PFSK-1 (cell line): Measurements from ENCODE around the gene GPATCH2.

Source experiments
- FOXP2 ChIP-seq: optimal IDR thresholded peaks from 2 replicates; pipeline ENCODE3; 2011; ENCODE audit warnings: borderline replicate concordance, control low read depth, inconsistent platforms; ENCODE audit not compliant: insufficient read depth; ENCODE audit errors: extremely low read length, extremely low read depth
- POLR2AphosphoS5 ChIP-seq: IDR thresholded peaks from 2 replicates; pipeline ENCODE4 v1.6.1; 2012; ENCODE audit warnings: low read depth, mild to moderate bottlenecking, control low read depth, low read length, moderate library complexity
- SIN3A ChIP-seq: IDR thresholded peaks from 2 replicates; pipeline ENCODE4 v1.6.1; 2012; ENCODE audit warnings: mild to moderate bottlenecking, low read length, moderate library complexity, borderline replicate concordance; ENCODE audit not compliant: insufficient read depth
- TAF1 ChIP-seq: IDR thresholded peaks from 2 replicates; pipeline ENCODE4 v1.6.1; 2012; ENCODE audit warnings: low read length, control low read depth, borderline replicate concordance; ENCODE audit not compliant: insufficient read depth
- TF ChIP-seq, protein P1 (sequence below), 2 experiments: IDR thresholded peaks; 2 replicates each; pipeline versions ENCODE4 v1.6.1 to v1.8.0; 2011 to 2012; ENCODE audit warnings: low read depth in 2 of 2, low read length in 2 of 2, control low read depth in 1 of 2, inconsistent platforms in 1 of 2, mild to moderate bottlenecking in 1 of 2, moderate library complexity in 1 of 2; ENCODE audit not compliant: insufficient read depth in 1 of 2

Gene GPATCH2

DNA sequence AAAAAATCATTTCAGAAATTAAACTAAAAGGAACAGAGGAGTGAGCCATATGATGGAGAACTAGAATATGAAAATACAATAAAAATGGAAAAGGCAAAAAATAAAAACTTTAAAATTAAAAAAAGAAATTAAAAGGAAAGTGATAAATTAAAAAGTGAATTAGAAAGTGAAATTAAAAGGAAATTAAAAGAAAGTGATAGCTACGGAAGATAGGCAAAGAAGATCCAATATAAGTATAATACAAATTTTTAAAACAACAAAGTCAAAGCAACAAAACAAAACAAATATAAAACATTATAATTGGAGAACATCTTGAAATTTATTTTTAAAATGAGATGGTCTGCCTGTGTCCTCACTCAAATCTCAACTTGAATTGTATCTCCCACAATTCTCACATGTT lies 165.8 kb downstream of the GPATCH2 start:
- TF ChIP-seq, protein P1, sequence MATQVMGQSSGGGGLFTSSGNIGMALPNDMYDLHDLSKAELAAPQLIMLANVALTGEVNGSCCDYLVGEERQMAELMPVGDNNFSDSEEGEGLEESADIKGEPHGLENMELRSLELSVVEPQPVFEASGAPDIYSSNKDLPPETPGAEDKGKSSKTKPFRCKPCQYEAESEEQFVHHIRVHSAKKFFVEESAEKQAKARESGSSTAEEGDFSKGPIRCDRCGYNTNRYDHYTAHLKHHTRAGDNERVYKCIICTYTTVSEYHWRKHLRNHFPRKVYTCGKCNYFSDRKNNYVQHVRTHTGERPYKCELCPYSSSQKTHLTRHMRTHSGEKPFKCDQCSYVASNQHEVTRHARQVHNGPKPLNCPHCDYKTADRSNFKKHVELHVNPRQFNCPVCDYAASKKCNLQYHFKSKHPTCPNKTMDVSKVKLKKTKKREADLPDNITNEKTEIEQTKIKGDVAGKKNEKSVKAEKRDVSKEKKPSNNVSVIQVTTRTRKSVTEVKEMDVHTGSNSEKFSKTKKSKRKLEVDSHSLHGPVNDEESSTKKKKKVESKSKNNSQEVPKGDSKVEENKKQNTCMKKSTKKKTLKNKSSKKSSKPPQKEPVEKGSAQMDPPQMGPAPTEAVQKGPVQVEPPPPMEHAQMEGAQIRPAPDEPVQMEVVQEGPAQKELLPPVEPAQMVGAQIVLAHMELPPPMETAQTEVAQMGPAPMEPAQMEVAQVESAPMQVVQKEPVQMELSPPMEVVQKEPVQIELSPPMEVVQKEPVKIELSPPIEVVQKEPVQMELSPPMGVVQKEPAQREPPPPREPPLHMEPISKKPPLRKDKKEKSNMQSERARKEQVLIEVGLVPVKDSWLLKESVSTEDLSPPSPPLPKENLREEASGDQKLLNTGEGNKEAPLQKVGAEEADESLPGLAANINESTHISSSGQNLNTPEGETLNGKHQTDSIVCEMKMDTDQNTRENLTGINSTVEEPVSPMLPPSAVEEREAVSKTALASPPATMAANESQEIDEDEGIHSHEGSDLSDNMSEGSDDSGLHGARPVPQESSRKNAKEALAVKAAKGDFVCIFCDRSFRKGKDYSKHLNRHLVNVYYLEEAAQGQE (IDR thresholded peaks at IDR 0.05; ENCODE audit: insufficient read depth in 1 of 2, low read depth in 2 of 2, low read length in 2 of 2): no peak
- no peak for TF ChIP-seq FOXP2
- TF ChIP-seq SIN3A: no peak
- no peak for TF ChIP-seq POLR2AphosphoS5
- no peak for TF ChIP-seq TAF1

DNA sequence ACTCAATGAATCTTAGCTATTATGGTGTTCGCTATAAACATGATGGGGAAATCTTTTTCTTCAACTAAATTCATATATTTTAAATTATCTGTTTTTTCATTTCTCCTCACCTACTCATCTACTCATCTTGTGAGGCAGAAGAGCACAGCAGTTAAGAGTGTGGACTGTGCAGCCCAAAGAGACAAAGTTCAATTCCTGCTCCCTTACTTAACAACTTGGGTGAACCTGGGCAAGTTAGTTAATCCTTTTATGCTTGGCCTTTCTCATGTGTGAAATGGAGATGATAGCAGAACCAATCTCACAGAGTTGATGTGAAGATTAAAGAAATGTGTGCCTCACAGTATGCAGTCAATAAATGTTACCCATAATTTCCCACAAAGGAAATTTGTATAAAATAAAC lies 168.2 kb downstream of the GPATCH2 start:
- TF ChIP-seq, protein P1 (IDR thresholded peaks at IDR 0.05; ENCODE audit: insufficient read depth in 1 of 2, low read depth in 2 of 2, low read length in 2 of 2): no peak
- TF ChIP-seq SIN3A (no peak), POLR2AphosphoS5 (no peak), TAF1 (no peak), FOXP2 (no peak)

DNA sequence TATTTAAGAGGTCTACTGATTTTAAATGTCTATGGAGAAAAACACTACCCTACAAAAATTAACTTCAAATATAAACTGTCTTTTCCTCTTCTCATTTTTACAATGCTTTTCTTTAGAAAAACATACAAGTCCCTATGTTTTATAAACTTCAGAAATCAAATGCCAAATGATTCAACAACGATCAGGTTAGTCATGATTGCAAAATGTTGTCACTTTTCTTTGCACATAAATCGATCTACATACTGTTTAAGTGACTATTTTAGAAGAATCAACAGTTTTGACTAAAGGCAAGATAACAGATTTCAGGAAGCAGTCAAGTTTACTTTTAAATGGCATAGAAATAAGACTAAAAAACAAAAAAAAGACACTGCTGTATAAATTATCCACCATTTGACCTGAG lies 168.7 kb downstream of the GPATCH2 start:
- TF ChIP-seq TAF1 (no peak), POLR2AphosphoS5 (no peak)

DNA sequence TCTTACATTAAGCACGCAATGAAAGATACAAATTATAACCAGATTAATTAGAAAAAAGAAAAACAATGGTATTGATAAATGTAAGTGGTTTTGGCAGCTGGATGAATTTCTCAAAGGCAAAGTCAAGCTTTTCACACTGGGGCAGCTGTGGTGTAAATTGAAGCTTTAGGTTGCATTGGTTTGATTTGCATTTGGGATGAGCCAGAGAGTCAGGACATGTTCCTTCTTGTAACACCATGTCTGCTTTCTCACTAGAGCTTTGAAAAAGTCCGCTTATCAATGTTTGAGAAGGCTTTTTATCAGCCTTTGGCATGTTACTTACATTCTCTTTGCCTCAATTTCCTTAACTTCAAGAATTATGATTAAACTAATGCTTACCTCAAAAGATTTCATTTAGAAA lies 173.9 kb downstream of the GPATCH2 start:
- no peak for TF ChIP-seq SIN3A
- TF ChIP-seq FOXP2: no peak

DNA sequence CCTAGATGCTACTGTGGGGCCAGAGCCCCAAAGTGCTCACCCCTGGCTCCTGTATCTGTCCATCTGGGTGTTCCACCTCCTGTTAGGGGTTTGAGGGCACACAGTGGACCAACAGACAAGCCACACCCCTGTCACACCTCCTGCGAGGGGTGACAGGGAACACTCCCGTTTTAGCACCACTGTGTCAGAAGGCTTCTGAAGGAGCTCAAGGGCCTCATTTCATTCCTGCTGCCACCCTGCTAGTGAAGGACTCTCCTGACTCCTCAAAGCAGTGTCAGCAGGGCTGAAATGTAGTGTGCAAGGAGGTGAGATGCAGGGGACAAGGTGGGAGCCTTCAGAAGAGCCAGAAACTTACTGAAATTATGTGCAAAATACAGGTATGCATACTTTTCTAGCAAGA lies 174.6 kb downstream of the GPATCH2 start:
- TF ChIP-seq FOXP2: no peak
- TF ChIP-seq, protein P1 (IDR thresholded peaks at IDR 0.05; ENCODE audit: insufficient read depth in 1 of 2, low read depth in 2 of 2, low read length in 2 of 2): no peak
- TF ChIP-seq SIN3A: no peak
- TF ChIP-seq TAF1: no peak
- TF ChIP-seq POLR2AphosphoS5: no peak

DNA sequence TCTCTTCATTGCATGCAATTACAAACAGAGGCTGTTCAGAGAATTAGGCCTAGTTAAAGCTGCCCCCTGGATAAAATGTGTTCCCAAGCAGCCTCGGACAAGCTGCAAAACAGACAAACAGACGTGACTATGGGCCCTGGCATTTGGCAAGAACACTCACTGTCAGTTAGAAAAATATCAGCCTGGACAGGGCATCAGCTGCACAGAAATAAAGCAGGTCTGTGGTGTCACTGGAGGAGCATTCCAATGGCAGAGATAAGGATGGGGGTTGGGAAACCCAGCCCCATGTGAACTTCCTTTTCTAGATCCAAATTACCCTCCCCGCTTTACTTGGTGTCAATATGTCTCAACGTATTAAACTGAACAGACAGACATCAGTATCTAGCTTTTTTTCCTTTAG lies 177.1 kb downstream of the GPATCH2 start:
- TF ChIP-seq POLR2AphosphoS5 (no peak), FOXP2 (no peak), TAF1 (no peak)
- TF ChIP-seq, protein P1 (IDR thresholded peaks at IDR 0.05; ENCODE audit: insufficient read depth in 1 of 2, low read depth in 2 of 2, low read length in 2 of 2): no peak
